ENCODE results near the gene PTPRT. TPM values are rescaled to one million over a fixed set of nuclear protein-coding genes. Genes with fewer than 3 reads are reported as not detected.

Gene PTPRT
- total RNA-seq, 1 donor = 0.72 TPM

- no peak overlapping the region for H3K4me3 ChIP-seq (ENCODE audit: low read depth, low read length)
- no peak for DNase-seq (ENCODE audit: low read depth)
- TF ChIP-seq CTCF (IDR thresholded peaks at IDR 0.05; ENCODE audit: insufficient read depth, low read length) = no peak
Observed at GRCh38 chr20:42447270-42447669, 742.4 kb downstream of the PTPRT start.

- no peak for DNase-seq (ENCODE audit: low read depth)
- H3K4me3 ChIP-seq (ENCODE audit: low read depth, low read length) = no peak overlapping the region
- no peak for TF ChIP-seq CTCF (IDR thresholded peaks at IDR 0.05; ENCODE audit: insufficient read depth, low read length)
Observed at GRCh38 chr20:42444799-42445198, 744.9 kb downstream of the PTPRT start.

GRCh38 chr20:42443200-42443599, 746.5 kb downstream of the PTPRT start:
- H3K4me3 ChIP-seq (ENCODE audit: low read depth, low read length) = no peak overlapping the region
- no peak for DNase-seq (ENCODE audit: low read depth)
- TF ChIP-seq CTCF (IDR thresholded peaks at IDR 0.05; ENCODE audit: insufficient read depth, low read length) = no peak

GRCh38 chr20:42442716-42443115, 747.0 kb downstream of the PTPRT start:
- DNase-seq (ENCODE audit: low read depth) = no peak
- no peak for TF ChIP-seq CTCF (IDR thresholded peaks at IDR 0.05; ENCODE audit: insufficient read depth, low read length)
- no peak overlapping the region for H3K4me3 ChIP-seq (ENCODE audit: low read depth, low read length)

GRCh38 chr20:42441864-42442331, 747.8 kb downstream of the PTPRT start:
- H3K4me3 ChIP-seq (ENCODE audit: low read depth, low read length) = no peak overlapping the region
- no peak for TF ChIP-seq CTCF (IDR thresholded peaks at IDR 0.05; ENCODE audit: insufficient read depth, low read length)
- no peak for DNase-seq (ENCODE audit: low read depth)

- no peak overlapping the region for H3K4me3 ChIP-seq (ENCODE audit: low read depth, low read length)
- DNase-seq (ENCODE audit: low read depth) = no peak
- TF ChIP-seq CTCF (IDR thresholded peaks at IDR 0.05; ENCODE audit: insufficient read depth, low read length) = no peak
Observed at GRCh38 chr20:42441196-42441863, 748.4 kb downstream of the PTPRT start.

- no peak for DNase-seq (ENCODE audit: low read depth)
- TF ChIP-seq CTCF (IDR thresholded peaks at IDR 0.05; ENCODE audit: insufficient read depth, low read length) = no peak
- no peak overlapping the region for H3K4me3 ChIP-seq (ENCODE audit: low read depth, low read length)
Observed at GRCh38 chr20:42435230-42435629, 754.5 kb downstream of the PTPRT start.
